ENCODE data around the gene MTUS2. TPM values are rescaled to one million over a fixed set of nuclear protein-coding genes. Genes with fewer than 3 reads are reported as not detected.

The MTUS2 gene
- total and polyA plus RNA-seq, 8 donors = 0.12 to 28.1 (median 3.5) TPM; not detected in 1

- intact Hi-C loops (cut with DNase I; ENCODE audit: low total_unique reads) = no loop called here
- 4 to 9% (median 5%) methylated on average over 8 of the region's 8 CpGs for WGBS, 5 donors
- Histone ChIP-seq H3K27ac (no peak overlapping the region), H3K27me3 (peaks cover 0 to 16% (median 0%) of the 10 kb centered on the region in 3 donors), H3K36me3 (no peaks in the 10 kb centered on the region), H3K4me3 (no peak overlapping the region), H3K9me3 (no peaks in the 10 kb centered on the region), H3K4me1 (peaks cover 0 to 8% (median 4%) of the 10 kb centered on the region in 4 donors)
- TF ChIP-seq, protein P1, sequence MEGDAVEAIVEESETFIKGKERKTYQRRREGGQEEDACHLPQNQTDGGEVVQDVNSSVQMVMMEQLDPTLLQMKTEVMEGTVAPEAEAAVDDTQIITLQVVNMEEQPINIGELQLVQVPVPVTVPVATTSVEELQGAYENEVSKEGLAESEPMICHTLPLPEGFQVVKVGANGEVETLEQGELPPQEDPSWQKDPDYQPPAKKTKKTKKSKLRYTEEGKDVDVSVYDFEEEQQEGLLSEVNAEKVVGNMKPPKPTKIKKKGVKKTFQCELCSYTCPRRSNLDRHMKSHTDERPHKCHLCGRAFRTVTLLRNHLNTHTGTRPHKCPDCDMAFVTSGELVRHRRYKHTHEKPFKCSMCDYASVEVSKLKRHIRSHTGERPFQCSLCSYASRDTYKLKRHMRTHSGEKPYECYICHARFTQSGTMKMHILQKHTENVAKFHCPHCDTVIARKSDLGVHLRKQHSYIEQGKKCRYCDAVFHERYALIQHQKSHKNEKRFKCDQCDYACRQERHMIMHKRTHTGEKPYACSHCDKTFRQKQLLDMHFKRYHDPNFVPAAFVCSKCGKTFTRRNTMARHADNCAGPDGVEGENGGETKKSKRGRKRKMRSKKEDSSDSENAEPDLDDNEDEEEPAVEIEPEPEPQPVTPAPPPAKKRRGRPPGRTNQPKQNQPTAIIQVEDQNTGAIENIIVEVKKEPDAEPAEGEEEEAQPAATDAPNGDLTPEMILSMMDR (IDR thresholded peaks at IDR 0.05) = peak in 2 of 7 experiments; percentile 18
- TF ChIP-seq EP300 (IDR thresholded peaks at IDR 0.05) = no peak
- DNase-seq = peak in 1 of 2 donors; percentile 64
Observed at GRCh38 chr13:29369060-29369743, 549.1 kb downstream of the MTUS2 start.

DNA sequence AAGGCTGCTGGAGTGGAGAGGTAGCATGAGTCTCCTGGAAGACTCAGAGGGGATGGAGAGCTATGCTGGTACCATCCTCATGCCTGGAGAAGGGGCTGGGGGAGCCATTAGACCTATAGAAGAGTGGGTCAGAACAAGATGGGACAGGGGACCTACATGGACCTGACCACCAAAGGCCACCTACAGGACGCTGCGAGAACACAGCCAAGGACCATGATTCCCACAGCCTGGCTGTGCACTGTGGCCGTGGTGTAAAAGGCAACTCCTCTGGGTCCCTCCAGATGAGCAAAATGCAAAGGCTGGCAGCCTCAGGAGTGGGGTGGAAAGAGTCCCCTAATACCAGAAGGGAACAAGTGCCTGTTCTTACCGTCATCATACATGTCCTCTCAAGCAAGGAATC lies 559.1 kb downstream of the MTUS2 start:
- H3K27me3 ChIP-seq = no peaks in the 10 kb centered on the region
- TF ChIP-seq POLR2AphosphoS5 (IDR thresholded peaks at IDR 0.05) = no peak
- TF ChIP-seq, protein P1 (IDR thresholded peaks at IDR 0.05) = no peak
- TF ChIP-seq POLR2A (IDR thresholded peaks at IDR 0.05) = no peak
- no peak for TF ChIP-seq EP300 (IDR thresholded peaks at IDR 0.05)
- no peak overlapping the region for H3K4me3 ChIP-seq
- intact Hi-C loops (cut with DNase I; ENCODE audit: low total_unique reads) = no loop called here
- no peak overlapping the region for H3K27ac ChIP-seq
- H3K9me3 ChIP-seq = no peaks in the 10 kb centered on the region
- WGBS, 5 donors = 74 to 92% (median 87%) methylated on average over 4 of the region's 4 CpGs
- no peak for DNase-seq
- no peaks in the 10 kb centered on the region for H3K36me3 ChIP-seq
- H3K4me1 ChIP-seq = no peaks in the 10 kb centered on the region

GRCh38 chr13:29379865-29380264 lies 559.7 kb downstream of the MTUS2 start:
- no peak overlapping the region for H3K27ac ChIP-seq
- no peaks in the 10 kb centered on the region for H3K4me1 ChIP-seq
- H3K9me3 ChIP-seq = no peaks in the 10 kb centered on the region
- intact Hi-C loops (cut with DNase I; ENCODE audit: low total_unique reads) = no loop called here
- TF ChIP-seq, protein P1 (IDR thresholded peaks at IDR 0.05) = no peak
- TF ChIP-seq POLR2AphosphoS5 (IDR thresholded peaks at IDR 0.05) (no peak), EP300 (IDR thresholded peaks at IDR 0.05) (no peak), POLR2A (IDR thresholded peaks at IDR 0.05) (no peak)
- WGBS, 5 donors = 0 to 29% (median 3%) methylated on average over 1 of the region's 1 CpG
- no peak overlapping the region for H3K4me3 ChIP-seq
- no peaks in the 10 kb centered on the region for H3K36me3 ChIP-seq
- H3K27me3 ChIP-seq = no peaks in the 10 kb centered on the region
- DNase-seq = no peak

- Histone ChIP-seq H3K27me3 (no peaks in the 10 kb centered on the region), H3K4me3 (no peak overlapping the region), H3K36me3 (no peaks in the 10 kb centered on the region), H3K4me1 (no peaks in the 10 kb centered on the region), H3K27ac (no peak overlapping the region), H3K9me3 (no peaks in the 10 kb centered on the region)
- intact Hi-C loops (cut with DNase I; ENCODE audit: low total_unique reads) = no loop called here
- DNase-seq = no peak
- TF ChIP-seq EP300 (IDR thresholded peaks at IDR 0.05) = no peak
- TF ChIP-seq POLR2AphosphoS5 (IDR thresholded peaks at IDR 0.05) = no peak
- no peak for TF ChIP-seq POLR2A (IDR thresholded peaks at IDR 0.05)
- TF ChIP-seq, protein P1 (IDR thresholded peaks at IDR 0.05) = no peak
- WGBS, 5 donors = 88 to 97% (median 91%) methylated on average over 6 of the region's 6 CpGs
Observed at GRCh38 chr13:29382021-29382420, 561.9 kb downstream of the MTUS2 start.

Measured in stomach (tissue), 9 donors.